ENCODE measurements around the gene TMEM175.

- no peak for TF ChIP-seq POU6F1 (CRISPR knock-in tag; IDR thresholded peaks at IDR 0.05; ENCODE audit: borderline replicate concordance, low read depth)
- no peak for TF ChIP-seq ZFP3 (CRISPR knock-in tag; IDR thresholded peaks at IDR 0.05)
- TF ChIP-seq BACH2 (CRISPR knock-in tag; IDR thresholded peaks at IDR 0.05; ENCODE audit: borderline replicate concordance), result no peak
- no peak for TF ChIP-seq CREB5 (CRISPR knock-in tag; IDR thresholded peaks at IDR 0.05; ENCODE audit: low read depth)
- no peak for TF ChIP-seq PPARA (CRISPR knock-in tag; IDR thresholded peaks at IDR 0.05; ENCODE audit: borderline replicate concordance)
- TF ChIP-seq ZFP30 (CRISPR knock-in tag; IDR thresholded peaks at IDR 0.05), result no peak
Observed at GRCh38 chr4:987624-988513, 55.6 kb downstream of the TMEM175 start.

Measured in SK-N-SH treated with all-trans-retinoic acid at 6 μM for 48 hours (cell line).